GM10248 (cell line): ENCODE results near the gene BACE1-AS.

Experiments
- CTCF ChIA-PET: fragments of 300-600 bp; sonication (Branson Sonifier 250); formaldehyde crosslinking; extraction: SDS; loops from one replicate; lab custom pipeline; 2021; ENCODE audit warnings: antibody characterized with exemption; lab: Yijun Ruan, JAX
- POLR2A ChIA-PET: fragments of 350-650 bp; sonication (Branson Sonifier 250); formaldehyde crosslinking; extraction: SDS; loops from one replicate; lab custom pipeline; 2020; ENCODE audit warnings: antibody characterized with exemption; lab: Yijun Ruan, JAX
- DNase-seq: peaks from one replicate; pipeline ENCODE4 v3.0.0; 2012; ENCODE audit errors: extremely low spot score
- CTCF ChIP-seq: IDR thresholded peaks from 2 replicates; pipeline ENCODE4 v1.5.1; 2012; ENCODE audit warnings: mild to moderate bottlenecking, low read depth; ENCODE audit errors: extremely low read depth, missing control alignments, control extremely low read depth

BACE1-AS gene

GRCh38 chr11:117303646-117304315 lies 12.6 kb downstream of the BACE1-AS start:
- TF ChIP-seq CTCF: no peak
- DNase-seq: no peak
- CTCF ChIA-PET: interaction anchor here (2.5 kb wide), 1 partner anchor 11 kb away, joined by 8 read pairs; the partner anchor contains the start of gene BACE1
- POLR2A ChIA-PET: no interaction called here

GRCh38 chr11:117305145-117305544 lies 14.0 kb downstream of the BACE1-AS start:
- CTCF ChIA-PET: no interaction called here
- POLR2A ChIA-PET: no interaction called here
- DNase-seq: no peak
- TF ChIP-seq CTCF: no peak

GRCh38 chr11:117309310-117309709 lies 18.2 kb downstream of the BACE1-AS start:
- no peak for TF ChIP-seq CTCF
- CTCF ChIA-PET: no interaction called here
- POLR2A ChIA-PET: no interaction called here
- DNase-seq: no peak

GRCh38 chr11:117313091-117313490 lies 21.9 kb downstream of the BACE1-AS start:
- DNase-seq: no peak
- TF ChIP-seq CTCF: no peak
- ChIA-PET CTCF (no interaction called here), POLR2A (no interaction called here)

- DNase-seq: no peak
- TF ChIP-seq CTCF: no peak
- ChIA-PET POLR2A (no interaction called here), CTCF (interaction anchor here (1.3 to 2.7 kb wide), 2 partner anchors 11 to 83 kb away, joined by 3 to 8 read pairs; no protein-coding TSS in a partner anchor)
These were observed 23.0 kb downstream of the BACE1-AS start for GRCh38 chr11:117313828-117314768.

GRCh38 chr11:117314840-117315239 lies 23.7 kb downstream of the BACE1-AS start:
- CTCF ChIA-PET: interaction anchor here (1.3 to 2.7 kb wide), 2 partner anchors 12 to 83 kb away, joined by 3 to 8 read pairs; no protein-coding TSS in a partner anchor
- no peak for TF ChIP-seq CTCF
- POLR2A ChIA-PET: no interaction called here
- DNase-seq: no peak
